Fibroblast of mammary gland (primary cell): ENCODE measurements around the gene EFNB2.

ENCODE experiments used
- DNase-seq: peaks from one replicate; pipeline ENCODE4 v3.0.0-alpha.2; 2010; ENCODE audit warnings: low read depth
- H3K4me3 ChIP-seq: 2 replicates; pipeline ENCODE4 v1.5.1; 2011; ENCODE audit warnings: low read depth, mild to moderate bottlenecking, low read length, moderate library complexity; ENCODE audit not compliant: control insufficient read depth
- TF ChIP-seq, protein P1 (sequence below): conservative IDR thresholded peaks from 2 replicates; pipeline ENCODE4 v1.5.1; 2011; ENCODE audit warnings: low read depth, low read length, inconsistent platforms; ENCODE audit not compliant: control insufficient read depth, insufficient read depth

EFNB2 gene

DNA sequence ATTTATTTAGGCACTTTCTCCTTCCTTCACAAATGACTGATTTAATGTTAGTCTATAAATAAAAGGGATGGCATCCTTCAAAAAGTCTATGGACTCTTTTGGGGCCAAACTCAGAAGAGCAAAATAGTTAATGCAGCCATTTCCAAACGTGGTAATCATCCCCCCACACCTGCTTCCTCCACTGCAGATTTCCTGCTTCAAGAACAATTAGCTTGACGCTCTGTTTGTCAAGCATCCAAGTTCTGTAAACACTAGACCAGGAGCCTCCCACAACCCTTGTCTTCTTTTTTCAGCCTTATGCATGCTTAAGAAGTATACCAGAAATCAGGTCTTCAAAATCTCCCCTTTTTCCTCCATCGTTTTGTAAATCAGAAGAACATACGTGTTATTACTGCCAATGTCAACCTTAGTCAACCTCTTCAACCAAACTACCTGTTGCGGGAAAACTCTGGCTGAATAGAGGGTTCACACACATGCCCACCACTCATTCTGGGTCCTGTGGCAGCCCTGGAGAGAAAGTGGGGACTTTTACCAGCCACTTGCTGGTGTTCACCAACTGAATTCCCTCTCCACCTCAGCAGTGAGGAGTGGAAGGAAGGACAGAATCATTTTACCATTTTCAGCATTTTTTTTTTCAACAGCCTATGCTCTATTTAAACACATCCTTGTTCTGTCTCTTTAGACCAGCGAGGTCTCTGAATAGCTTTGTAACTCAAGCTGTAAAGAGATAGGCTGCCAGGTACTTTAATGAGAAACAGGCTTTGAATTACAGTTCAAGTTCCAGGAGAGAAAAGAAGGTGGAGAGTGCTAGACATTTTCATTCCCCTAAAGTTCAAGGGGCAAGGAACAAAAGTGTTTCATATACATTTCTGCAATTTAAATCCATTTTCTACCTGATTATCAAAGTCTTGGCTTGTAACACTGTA is 39.1 kb downstream of the EFNB2 start:
- TF ChIP-seq, protein P1, sequence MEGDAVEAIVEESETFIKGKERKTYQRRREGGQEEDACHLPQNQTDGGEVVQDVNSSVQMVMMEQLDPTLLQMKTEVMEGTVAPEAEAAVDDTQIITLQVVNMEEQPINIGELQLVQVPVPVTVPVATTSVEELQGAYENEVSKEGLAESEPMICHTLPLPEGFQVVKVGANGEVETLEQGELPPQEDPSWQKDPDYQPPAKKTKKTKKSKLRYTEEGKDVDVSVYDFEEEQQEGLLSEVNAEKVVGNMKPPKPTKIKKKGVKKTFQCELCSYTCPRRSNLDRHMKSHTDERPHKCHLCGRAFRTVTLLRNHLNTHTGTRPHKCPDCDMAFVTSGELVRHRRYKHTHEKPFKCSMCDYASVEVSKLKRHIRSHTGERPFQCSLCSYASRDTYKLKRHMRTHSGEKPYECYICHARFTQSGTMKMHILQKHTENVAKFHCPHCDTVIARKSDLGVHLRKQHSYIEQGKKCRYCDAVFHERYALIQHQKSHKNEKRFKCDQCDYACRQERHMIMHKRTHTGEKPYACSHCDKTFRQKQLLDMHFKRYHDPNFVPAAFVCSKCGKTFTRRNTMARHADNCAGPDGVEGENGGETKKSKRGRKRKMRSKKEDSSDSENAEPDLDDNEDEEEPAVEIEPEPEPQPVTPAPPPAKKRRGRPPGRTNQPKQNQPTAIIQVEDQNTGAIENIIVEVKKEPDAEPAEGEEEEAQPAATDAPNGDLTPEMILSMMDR: no peak
- DNase-seq: no peak
- no peak overlapping the region for H3K4me3 ChIP-seq

DNA sequence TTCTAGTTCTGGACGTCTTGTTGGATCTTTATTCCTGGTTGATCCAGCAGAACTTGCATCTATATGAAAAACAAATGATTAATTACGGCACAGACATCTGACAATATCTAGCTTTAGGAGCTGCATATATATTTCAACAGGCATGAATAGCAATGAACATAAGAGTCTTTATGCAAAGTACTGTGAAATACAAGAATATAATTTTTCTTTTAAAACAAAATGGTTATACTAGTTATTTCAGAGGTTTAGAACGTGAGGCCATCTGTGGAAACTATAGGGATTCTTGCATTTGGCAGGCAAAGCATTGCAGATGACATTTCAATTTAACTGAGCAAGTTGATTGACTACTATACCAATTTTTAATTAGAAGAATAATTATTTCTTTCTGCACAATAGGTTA is 40.5 kb downstream of the EFNB2 start:
- TF ChIP-seq, protein P1: no peak
- no peak for DNase-seq
- H3K4me3 ChIP-seq: no peak overlapping the region

DNA sequence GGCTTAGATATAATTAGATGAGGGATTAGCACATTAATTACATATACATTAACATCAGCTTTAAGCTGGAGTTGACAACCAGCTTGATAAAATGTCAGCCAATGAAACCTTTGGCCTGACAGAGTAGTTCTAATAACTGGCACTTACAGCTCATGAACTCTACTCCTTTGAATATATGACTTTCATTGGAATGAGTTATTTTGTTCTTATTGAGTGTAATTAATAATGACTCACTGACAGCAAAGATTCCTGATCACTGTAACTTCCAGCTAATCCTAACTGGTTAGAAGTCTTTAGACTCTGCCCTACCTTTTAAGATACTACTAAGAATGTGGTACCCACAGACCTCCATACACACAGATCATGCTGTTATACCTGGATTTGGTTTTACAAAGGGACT is 41.0 kb downstream of the EFNB2 start:
- TF ChIP-seq, protein P1: no peak
- no peak overlapping the region for H3K4me3 ChIP-seq
- no peak for DNase-seq

DNA sequence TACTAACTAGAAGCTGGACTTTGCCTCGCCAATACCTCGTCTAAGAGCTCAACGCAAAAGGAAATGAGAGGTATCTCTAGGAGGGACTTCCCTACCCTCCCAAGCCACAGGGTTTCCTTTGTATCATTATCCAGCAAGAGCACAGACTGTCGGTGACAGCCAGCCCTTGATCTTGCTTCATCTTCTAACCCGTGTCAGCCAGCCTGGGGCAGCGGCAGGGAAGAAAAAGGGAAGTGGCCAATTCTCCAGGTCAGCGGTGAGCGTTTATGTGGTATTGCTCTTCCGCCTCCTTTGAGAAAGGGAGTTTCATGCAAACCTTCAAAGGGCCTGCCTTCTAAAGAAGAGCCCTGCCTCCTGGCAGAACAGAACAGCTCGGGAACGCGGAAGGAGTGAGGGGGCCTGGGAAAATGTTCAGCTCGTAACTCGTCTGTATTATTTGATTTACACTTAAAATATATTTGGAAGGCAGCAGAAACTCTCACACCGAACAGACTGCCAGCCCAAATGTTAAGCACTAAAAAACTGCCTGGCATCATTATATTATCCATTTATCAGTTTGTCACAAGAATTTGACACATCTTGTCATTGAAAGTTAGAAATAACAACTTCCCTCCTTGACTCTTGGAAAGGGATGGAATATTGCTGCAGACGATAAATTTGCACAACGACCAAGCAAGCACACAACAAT is 41.8 kb downstream of the EFNB2 start:
- TF ChIP-seq, protein P1: no peak
- DNase-seq: no peak
- H3K4me3 ChIP-seq: no peak overlapping the region

DNA sequence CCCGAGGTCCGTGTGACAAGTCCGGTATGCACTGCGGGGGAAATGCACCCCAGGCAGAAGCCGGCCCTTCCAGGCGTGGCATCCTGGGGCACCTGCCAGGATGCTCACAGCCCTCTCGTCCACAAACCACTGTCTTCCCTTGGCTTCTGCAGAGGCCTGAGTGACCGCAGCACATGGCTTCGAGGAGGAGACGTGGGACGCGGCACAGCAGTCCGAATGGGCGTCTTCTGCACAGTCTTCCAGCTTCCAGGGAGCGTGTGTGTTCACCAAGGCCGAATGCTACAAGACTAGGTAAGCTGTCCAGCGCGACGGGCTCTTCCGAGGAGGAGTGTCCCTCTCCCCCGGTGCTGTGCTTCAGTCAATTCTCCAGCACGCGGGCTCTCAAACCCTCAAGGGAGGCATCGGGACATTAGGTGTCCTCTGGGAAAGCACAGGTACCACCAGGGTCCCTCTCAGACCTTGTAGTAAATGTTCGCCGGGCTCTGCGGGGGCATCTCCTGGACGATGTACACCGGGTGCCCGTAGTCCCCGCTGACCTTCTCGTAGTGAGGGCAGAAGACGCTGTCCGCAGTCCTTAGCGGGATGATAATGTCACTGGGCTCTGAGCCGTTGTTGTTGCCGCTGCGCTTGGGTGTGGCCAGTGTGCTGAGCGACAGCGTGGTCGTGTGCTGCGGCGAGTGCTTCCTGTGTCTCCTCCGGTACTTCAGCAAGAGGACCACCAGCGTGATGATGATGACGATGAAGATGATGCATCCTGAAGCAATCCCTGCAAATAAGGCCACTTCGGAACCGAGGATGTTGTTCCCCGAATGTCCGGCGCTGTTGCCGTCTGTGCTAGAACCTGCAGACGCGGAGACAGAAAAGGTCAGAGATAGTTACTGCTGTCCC is 42.6 kb downstream of the EFNB2 start:
- TF ChIP-seq, protein P1: no peak
- no peak overlapping the region for H3K4me3 ChIP-seq
- no peak for DNase-seq

DNA sequence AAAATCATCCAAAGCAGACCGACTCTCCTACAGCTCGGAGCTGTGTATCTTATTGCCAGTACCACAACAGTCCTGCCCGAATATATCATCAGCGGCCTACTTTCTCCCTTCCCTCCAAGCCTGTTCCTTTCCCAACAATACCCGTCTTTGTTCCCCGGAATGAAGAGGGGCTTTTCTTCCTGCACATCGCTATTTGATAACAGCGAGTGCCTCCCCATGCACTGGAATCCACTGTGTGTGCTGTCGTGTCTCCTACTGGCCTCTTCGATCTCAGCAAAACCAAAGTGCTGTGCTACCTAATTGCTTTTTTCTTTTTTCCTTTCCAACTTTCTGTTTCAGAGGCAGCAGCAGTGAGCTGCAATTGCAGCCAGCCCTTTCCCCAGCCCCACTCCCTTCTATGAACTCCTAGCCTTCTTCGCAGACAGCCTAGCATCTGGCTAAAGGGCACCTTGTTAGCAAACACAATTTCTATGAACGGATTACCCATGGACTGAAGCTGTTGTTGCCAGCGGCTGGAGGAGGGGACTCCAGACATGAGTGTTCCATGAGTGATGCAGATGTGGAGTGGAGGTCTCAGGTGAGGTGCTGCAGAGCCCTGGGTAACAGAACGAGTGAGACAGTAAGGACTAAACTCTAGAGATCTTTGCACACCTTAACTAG is 43.4 kb downstream of the EFNB2 start:
- no peak for DNase-seq
- TF ChIP-seq, protein P1: no peak
- no peak overlapping the region for H3K4me3 ChIP-seq
